GM10266 (cell line): ENCODE data around the gene FOXD1.
"Not testable (repeated sequence)": the region's sequence is repeated elsewhere in the genome, so short reads cannot be mapped to it uniquely, and the experiment has no call there.

ENCODE experiments used
- DNase-seq: peaks from one replicate; pipeline ENCODE4 v3.0.0; 2012; ENCODE audit errors: extremely low spot score
- TF ChIP-seq, protein P1 (sequence below): IDR thresholded peaks from 2 replicates; pipeline ENCODE4 v1.5.1; 2012; ENCODE audit warnings: mild to moderate bottlenecking, low read depth; ENCODE audit not compliant: control insufficient read depth, insufficient read depth; ENCODE audit errors: missing control alignments

FOXD1 gene

DNA sequence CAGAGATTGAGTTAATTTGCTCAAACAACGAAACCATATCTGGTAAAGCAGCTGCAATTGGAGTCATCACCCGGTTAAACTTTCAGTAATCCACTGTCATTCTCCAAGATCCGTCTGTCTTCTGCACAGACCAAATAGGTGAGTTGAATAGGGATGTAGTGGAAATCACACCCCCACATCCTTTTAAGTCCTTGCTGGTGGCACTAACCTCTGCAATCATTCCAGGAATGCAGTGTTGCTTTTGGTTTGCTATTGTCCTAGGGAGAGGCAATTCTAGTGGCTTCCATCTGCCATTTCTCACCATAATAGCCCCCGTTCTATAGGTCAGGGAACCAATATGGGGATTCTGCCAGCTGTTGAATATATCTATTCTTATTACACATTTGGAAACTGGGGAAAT, 35.1 kb upstream of the FOXD1 start:
- no peak for DNase-seq
- TF ChIP-seq, protein P1, sequence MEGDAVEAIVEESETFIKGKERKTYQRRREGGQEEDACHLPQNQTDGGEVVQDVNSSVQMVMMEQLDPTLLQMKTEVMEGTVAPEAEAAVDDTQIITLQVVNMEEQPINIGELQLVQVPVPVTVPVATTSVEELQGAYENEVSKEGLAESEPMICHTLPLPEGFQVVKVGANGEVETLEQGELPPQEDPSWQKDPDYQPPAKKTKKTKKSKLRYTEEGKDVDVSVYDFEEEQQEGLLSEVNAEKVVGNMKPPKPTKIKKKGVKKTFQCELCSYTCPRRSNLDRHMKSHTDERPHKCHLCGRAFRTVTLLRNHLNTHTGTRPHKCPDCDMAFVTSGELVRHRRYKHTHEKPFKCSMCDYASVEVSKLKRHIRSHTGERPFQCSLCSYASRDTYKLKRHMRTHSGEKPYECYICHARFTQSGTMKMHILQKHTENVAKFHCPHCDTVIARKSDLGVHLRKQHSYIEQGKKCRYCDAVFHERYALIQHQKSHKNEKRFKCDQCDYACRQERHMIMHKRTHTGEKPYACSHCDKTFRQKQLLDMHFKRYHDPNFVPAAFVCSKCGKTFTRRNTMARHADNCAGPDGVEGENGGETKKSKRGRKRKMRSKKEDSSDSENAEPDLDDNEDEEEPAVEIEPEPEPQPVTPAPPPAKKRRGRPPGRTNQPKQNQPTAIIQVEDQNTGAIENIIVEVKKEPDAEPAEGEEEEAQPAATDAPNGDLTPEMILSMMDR, result no peak

DNA sequence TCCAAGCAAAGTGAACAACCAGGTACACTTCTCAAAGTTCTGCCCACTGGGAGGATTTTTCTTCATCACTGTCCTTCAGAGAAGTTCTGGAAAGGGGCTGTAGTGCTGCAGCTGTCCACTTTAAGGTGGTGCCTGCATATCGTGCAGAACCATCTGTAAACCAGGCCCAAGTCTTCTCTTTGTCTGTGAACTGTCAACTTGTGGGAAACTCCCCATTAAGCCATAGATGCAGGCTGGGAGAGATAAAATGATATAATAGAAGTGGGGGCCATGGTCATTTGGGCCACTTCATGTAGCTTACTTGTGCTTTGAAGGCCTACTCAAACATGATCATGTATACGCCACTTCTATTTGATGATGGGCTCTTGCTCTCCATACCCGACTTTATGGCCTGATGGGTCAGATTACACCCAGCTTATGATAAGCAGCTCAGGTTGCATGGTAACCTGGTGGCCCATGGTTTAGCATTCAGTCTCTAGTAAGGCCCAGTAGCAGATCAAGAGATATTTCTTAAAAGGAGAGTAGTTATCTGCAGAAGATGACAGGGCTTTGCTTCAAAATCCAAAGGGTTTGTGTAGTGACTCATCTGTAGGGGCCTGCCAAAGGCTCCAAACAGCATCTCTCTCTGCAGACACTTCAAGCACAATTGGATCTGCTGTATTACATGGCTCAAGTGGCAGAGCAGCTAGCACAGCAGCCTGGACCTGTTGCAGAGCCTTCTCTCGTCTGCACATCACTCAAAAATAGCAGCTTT, 34.0 kb upstream of the FOXD1 start:
- TF ChIP-seq, protein P1, result no peak

DNA sequence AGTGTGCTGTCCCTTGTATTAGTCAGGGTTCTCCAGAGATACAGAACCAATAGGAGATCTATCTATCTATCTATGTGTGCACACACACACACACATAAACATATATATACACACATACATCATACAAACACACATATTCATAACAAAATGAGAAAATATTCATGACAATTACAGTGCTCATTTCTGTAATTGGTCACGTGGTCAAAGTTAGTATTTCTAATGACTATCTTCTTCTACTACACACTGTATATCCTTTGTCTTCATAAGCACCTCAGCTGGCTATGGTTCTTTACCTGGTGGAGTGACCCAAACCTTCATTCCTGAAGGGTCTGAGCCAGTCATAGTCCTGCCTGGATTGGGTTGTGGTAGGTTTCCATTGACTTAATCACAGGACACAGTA, 31.9 kb upstream of the FOXD1 start:
- no peak for DNase-seq

More for the DNA sequence above, 34.0 kb upstream of the FOXD1 start:
- no peak for DNase-seq

DNA sequence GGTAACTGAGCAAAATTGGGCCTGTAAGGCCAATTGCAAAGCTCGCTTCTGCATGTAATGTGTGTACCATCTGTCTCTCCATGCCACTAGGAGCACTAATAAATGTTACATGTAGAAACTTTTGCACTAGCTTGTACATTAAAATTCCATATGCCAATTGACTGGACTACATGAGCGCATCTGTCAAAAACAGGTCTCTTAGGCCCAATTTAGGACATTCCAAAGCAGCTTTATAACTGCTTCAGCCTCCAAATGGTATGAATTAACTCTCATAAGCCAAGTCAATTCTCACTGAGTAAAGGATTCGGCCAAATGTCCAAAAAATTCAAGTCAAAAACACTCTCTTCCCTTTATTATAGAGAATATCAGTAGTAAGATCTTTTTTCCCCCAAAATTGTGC, 23.5 kb upstream of the FOXD1 start:
- TF ChIP-seq, protein P1, result no peak

More for the DNA sequence above, 31.9 kb upstream of the FOXD1 start:
- TF ChIP-seq, protein P1, result no peak

DNA sequence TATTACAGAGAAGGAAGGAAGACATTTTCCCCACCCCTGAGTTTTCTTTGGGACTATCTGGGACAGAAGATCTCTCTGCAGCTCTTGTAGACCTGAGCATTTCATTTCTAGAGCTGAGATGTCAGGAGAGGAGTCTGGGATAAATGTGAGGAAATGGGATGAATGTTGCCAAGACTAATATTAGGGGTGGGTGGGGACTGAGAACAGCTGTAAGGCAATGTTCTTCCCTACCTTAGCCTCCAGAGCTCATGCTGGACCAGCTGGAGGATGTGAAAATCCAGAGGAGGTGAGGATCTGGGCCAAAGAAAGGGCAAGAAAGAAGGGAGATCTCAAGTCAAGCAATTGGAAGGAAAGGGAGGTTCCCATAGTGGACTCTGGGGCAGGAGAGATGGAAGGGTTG, 23.1 kb upstream of the FOXD1 start:
- no peak for DNase-seq
- TF ChIP-seq, protein P1, result no peak

More for the DNA sequence above, 23.5 kb upstream of the FOXD1 start:
- no peak for DNase-seq

DNA sequence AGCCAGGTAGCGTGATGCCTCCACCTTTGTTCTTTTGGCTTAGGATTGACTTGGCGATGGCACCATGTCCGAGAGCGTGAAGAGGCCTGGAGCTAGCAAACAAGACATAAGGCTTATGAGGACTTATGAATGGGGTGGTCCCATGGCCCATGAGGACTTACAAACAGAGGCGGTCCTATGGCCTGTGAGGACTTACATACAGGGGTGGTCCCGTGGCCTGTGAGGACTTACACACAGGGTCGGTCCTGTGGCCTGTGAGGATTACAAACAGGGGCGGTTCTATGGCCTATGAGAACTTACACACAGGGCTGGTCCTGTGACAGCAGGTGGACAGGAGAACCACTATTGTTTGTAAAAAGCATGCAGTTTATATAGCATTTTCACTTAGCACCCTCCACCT, 21.3 kb upstream of the FOXD1 start:
- TF ChIP-seq, protein P1, result no peak
- no peak for DNase-seq

DNA sequence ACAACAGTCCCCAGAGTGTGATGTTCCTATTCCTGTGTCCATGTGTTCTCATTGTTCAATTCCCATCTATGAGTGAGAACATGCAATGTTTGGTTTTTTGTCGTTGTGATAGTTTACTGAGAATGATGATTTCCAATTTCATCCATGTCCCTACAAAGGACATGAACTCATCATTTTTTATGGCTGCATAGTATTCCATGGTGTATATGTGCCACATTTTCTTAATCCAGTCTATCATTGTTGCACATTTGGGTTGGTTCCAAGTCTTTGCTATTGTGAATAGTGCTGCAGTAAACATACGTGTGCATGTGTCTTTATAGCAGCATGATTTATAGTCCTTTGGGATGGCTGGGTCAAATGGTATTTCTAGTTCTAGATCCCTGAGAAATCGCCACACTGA, 20.1 kb upstream of the FOXD1 start:
- DNase-seq, result not testable (repeated sequence)
